Adipocyte (in vitro differentiated cells): ENCODE measurements around the gene PELI2.

Experiments
- DNase-seq: peaks from one replicate; pipeline ENCODE4 v3.0.0-alpha.2; 2015; ENCODE audit warnings: low read depth
- H3K27me3 ChIP-seq: replicated peaks from 2 replicates; pipeline ENCODE4 v1.7.0; 2013; ENCODE audit warnings: mild to moderate bottlenecking, low read length, moderate library complexity; ENCODE audit not compliant: control insufficient read depth, insufficient read depth
- H3K36me3 ChIP-seq: 2 replicates; pipeline ENCODE4 v1.7.0; 2013; ENCODE audit warnings: low read length, mild to moderate bottlenecking, moderate library complexity; ENCODE audit not compliant: control insufficient read depth, insufficient read depth, severe bottlenecking
- H3K4me1 ChIP-seq: 2 replicates; pipeline ENCODE4 v1.7.0; 2013; ENCODE audit warnings: mild to moderate bottlenecking, low read length, moderate library complexity; ENCODE audit not compliant: control insufficient read depth, insufficient read depth
- H3K4me3 ChIP-seq: 2 replicates; pipeline ENCODE4 v1.7.0; 2013; ENCODE audit warnings: mild to moderate bottlenecking, low read length, moderate library complexity
- H3K9ac ChIP-seq: 2 replicates; pipeline ENCODE4 v1.7.0; 2013; ENCODE audit warnings: mild to moderate bottlenecking, low read length, moderate library complexity
- H3K9me3 ChIP-seq: 2 replicates; pipeline ENCODE4 v1.7.0; 2013; ENCODE audit warnings: mild to moderate bottlenecking, low read length, moderate library complexity; ENCODE audit not compliant: control insufficient read depth

PELI2 gene

GRCh38 chr14:56120091-56120691 is 2.0 kb downstream of the PELI2 start:
- Histone ChIP-seq H3K4me3 (peak overlapping the region; percentile 93), H3K27me3 (no peaks in the 10 kb centered on the region), H3K36me3 (no peaks in the 10 kb centered on the region), H3K9ac (peak overlapping the region; percentile 78), H3K9me3 (no peaks in the 10 kb centered on the region), H3K4me1 (peaks cover 15% of the 10 kb centered on the region)
- DNase-seq, result peak; percentile 59

GRCh38 chr14:56121816-56122215 is 3.6 kb downstream of the PELI2 start:
- peak; percentile 46 for DNase-seq
- no peak overlapping the region for H3K9ac ChIP-seq
- H3K4me1 ChIP-seq, result peaks cover 15% of the 10 kb centered on the region
- no peaks in the 10 kb centered on the region for H3K36me3 ChIP-seq
- no peaks in the 10 kb centered on the region for H3K9me3 ChIP-seq
- no peak overlapping the region for H3K4me3 ChIP-seq
- no peaks in the 10 kb centered on the region for H3K27me3 ChIP-seq

- Histone ChIP-seq H3K9me3 (no peaks in the 10 kb centered on the region), H3K9ac (no peak overlapping the region), H3K4me1 (peaks cover 15% of the 10 kb centered on the region), H3K27me3 (no peaks in the 10 kb centered on the region), H3K4me3 (no peak overlapping the region), H3K36me3 (no peaks in the 10 kb centered on the region)
- DNase-seq, result peak; percentile 50
Observed at GRCh38 chr14:56122301-56122700, 4.1 kb downstream of the PELI2 start.

- no peaks in the 10 kb centered on the region for H3K27me3 ChIP-seq
Observed at GRCh38 chr14:56124327-56124726, 6.1 kb downstream of the PELI2 start.

GRCh38 chr14:56125772-56126636 is 7.8 kb downstream of the PELI2 start:
- Histone ChIP-seq H3K9ac (no peak overlapping the region), H3K4me1 (peaks cover 5% of the 10 kb centered on the region), H3K9me3 (no peaks in the 10 kb centered on the region), H3K27me3 (no peaks in the 10 kb centered on the region), H3K4me3 (no peak overlapping the region), H3K36me3 (no peaks in the 10 kb centered on the region)
- DNase-seq, result no peak

More at GRCh38 chr14:56124327-56124726, 6.1 kb downstream of the PELI2 start:
- no peaks in the 10 kb centered on the region for H3K36me3 ChIP-seq
- H3K9ac ChIP-seq, result no peak overlapping the region
- DNase-seq, result peak; percentile 42
- no peak overlapping the region for H3K4me3 ChIP-seq
- no peaks in the 10 kb centered on the region for H3K9me3 ChIP-seq
- H3K4me1 ChIP-seq, result peaks cover 15% of the 10 kb centered on the region

GRCh38 chr14:56126637-56126913 is 8.4 kb downstream of the PELI2 start:
- no peaks in the 10 kb centered on the region for H3K9me3 ChIP-seq
- H3K36me3 ChIP-seq, result no peaks in the 10 kb centered on the region
- H3K9ac ChIP-seq, result no peak overlapping the region
- H3K27me3 ChIP-seq, result no peaks in the 10 kb centered on the region
- H3K4me3 ChIP-seq, result no peak overlapping the region
- H3K4me1 ChIP-seq, result peaks cover 5% of the 10 kb centered on the region
- no peak for DNase-seq

- H3K36me3 ChIP-seq, result no peaks in the 10 kb centered on the region
- no peak overlapping the region for H3K4me3 ChIP-seq
- H3K27me3 ChIP-seq, result no peaks in the 10 kb centered on the region
- H3K4me1 ChIP-seq, result peaks cover 6% of the 10 kb centered on the region
- no peaks in the 10 kb centered on the region for H3K9me3 ChIP-seq
- DNase-seq, result no peak
- H3K9ac ChIP-seq, result no peak overlapping the region
Observed at GRCh38 chr14:56127156-56127555, 8.9 kb downstream of the PELI2 start.

GRCh38 chr14:56129092-56129491 is 10.9 kb downstream of the PELI2 start:
- Histone ChIP-seq H3K9ac (no peak overlapping the region), H3K4me1 (peaks cover 12% of the 10 kb centered on the region), H3K36me3 (no peaks in the 10 kb centered on the region), H3K4me3 (no peak overlapping the region), H3K27me3 (no peaks in the 10 kb centered on the region), H3K9me3 (no peaks in the 10 kb centered on the region)
- no peak for DNase-seq

GRCh38 chr14:56129933-56130332 is 11.7 kb downstream of the PELI2 start:
- no peak overlapping the region for H3K9ac ChIP-seq
- H3K9me3 ChIP-seq, result no peaks in the 10 kb centered on the region
- H3K4me1 ChIP-seq, result peaks cover 7% of the 10 kb centered on the region
- no peak overlapping the region for H3K4me3 ChIP-seq
- no peaks in the 10 kb centered on the region for H3K27me3 ChIP-seq
- no peaks in the 10 kb centered on the region for H3K36me3 ChIP-seq
- DNase-seq, result no peak

GRCh38 chr14:56131004-56131864 is 13.0 kb downstream of the PELI2 start:
- DNase-seq, result no peak
- no peaks in the 10 kb centered on the region for H3K36me3 ChIP-seq
- H3K9ac ChIP-seq, result no peak overlapping the region
- H3K27me3 ChIP-seq, result no peaks in the 10 kb centered on the region
- no peaks in the 10 kb centered on the region for H3K9me3 ChIP-seq
- H3K4me3 ChIP-seq, result no peak overlapping the region
- peaks cover 7% of the 10 kb centered on the region for H3K4me1 ChIP-seq
